ENCODE data around the gene ARHGAP5. TPM values are rescaled to one million over a fixed set of nuclear protein-coding genes. Genes with fewer than 3 reads are reported as not detected.
A peak's percentile ranks its signal among the peaks of the same experiment; 100 is the strongest.

Gene ARHGAP5
- total RNA-seq, 1 donor from 2014 or later: 97.9 TPM

GRCh38 chr14:32167907-32168306 is 90.8 kb downstream of the ARHGAP5 start:
- no peak overlapping the region for H3K27ac ChIP-seq
- no peaks in the 10 kb centered on the region for H3K36me3 ChIP-seq
- ATAC-seq (no peak), DNase-seq (no peak)
- intact Hi-C loops (cut with DNase I): no loop called here
- H3K27me3 ChIP-seq (ENCODE audit: low read depth): no peaks in the 10 kb centered on the region
- no peak overlapping the region for H3K4me3 ChIP-seq
- no peak for TF ChIP-seq CTCF (IDR thresholded peaks at IDR 0.05)
- H3K9me3 ChIP-seq: no peaks in the 10 kb centered on the region
- H3K4me1 ChIP-seq: no peaks in the 10 kb centered on the region

- Histone ChIP-seq H3K36me3 (no peaks in the 10 kb centered on the region), H3K4me3 (no peak overlapping the region), H3K27me3 (ENCODE audit: low read depth) (no peaks in the 10 kb centered on the region), H3K4me1 (no peaks in the 10 kb centered on the region), H3K27ac (no peak overlapping the region), H3K9me3 (no peaks in the 10 kb centered on the region)
- DNase-seq (no peak), ATAC-seq (no peak)
- TF ChIP-seq CTCF (IDR thresholded peaks at IDR 0.05): no peak
- intact Hi-C loops (cut with DNase I): no loop called here
These were observed 92.1 kb downstream of the ARHGAP5 start for GRCh38 chr14:32169191-32169590.

DNA sequence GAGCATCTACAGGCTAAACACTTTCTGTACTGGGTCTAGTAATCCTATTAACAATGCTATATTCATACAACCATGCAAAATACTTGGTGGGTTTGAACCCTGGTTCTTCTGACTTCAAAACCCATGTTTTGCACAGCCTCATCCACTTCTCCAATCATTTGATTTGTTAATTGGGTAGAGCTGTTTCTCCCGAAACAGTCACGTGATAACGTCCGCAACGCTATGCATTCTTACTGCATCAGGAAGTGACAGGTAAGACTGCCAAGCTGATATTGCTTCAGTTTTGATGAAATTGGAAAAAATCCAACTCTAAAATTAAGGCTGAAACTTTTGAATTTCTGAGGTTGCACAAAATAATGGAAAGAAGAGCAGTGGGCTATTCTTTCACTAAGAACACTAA is 94.4 kb downstream of the ARHGAP5 start:
- Histone ChIP-seq H3K27ac (no peak overlapping the region), H3K4me1 (no peaks in the 10 kb centered on the region), H3K36me3 (no peaks in the 10 kb centered on the region), H3K9me3 (no peaks in the 10 kb centered on the region), H3K4me3 (no peak overlapping the region), H3K27me3 (ENCODE audit: low read depth) (no peaks in the 10 kb centered on the region)
- DNase-seq (no peak), ATAC-seq (no peak)
- intact Hi-C loops (cut with DNase I): no loop called here
- TF ChIP-seq CTCF (IDR thresholded peaks at IDR 0.05): no peak

GRCh38 chr14:32183151-32184058 is 106.3 kb downstream of the ARHGAP5 start:
- H3K36me3 ChIP-seq: no peaks in the 10 kb centered on the region
- H3K27ac ChIP-seq: no peak overlapping the region
- H3K4me3 ChIP-seq: no peak overlapping the region
- peak in 1 of 2 donors; percentile 75 for ATAC-seq
- intact Hi-C loops (cut with DNase I): no loop called here
- no peak for DNase-seq
- H3K9me3 ChIP-seq: peaks cover 6% of the 10 kb centered on the region
- no peaks in the 10 kb centered on the region for H3K27me3 ChIP-seq (ENCODE audit: low read depth)
- TF ChIP-seq CTCF (IDR thresholded peaks at IDR 0.05): no peak
- H3K4me1 ChIP-seq: no peaks in the 10 kb centered on the region

- ATAC-seq (no peak), DNase-seq (no peak)
- TF ChIP-seq CTCF (IDR thresholded peaks at IDR 0.05): no peak
- no peaks in the 10 kb centered on the region for H3K36me3 ChIP-seq
- peaks cover 6% of the 10 kb centered on the region for H3K9me3 ChIP-seq
- H3K27me3 ChIP-seq (ENCODE audit: low read depth): no peaks in the 10 kb centered on the region
- no peak overlapping the region for H3K4me3 ChIP-seq
- intact Hi-C loops (cut with DNase I): no loop called here
- no peak overlapping the region for H3K27ac ChIP-seq
- H3K4me1 ChIP-seq: no peaks in the 10 kb centered on the region
These were observed 108.0 kb downstream of the ARHGAP5 start for GRCh38 chr14:32185097-32185496.

Measured in lower lobe of right lung (tissue), 2 donors.